ENCODE measurements around the gene ZNF524. TPM values are rescaled to one million over a fixed set of nuclear protein-coding genes. Genes with fewer than 3 reads are reported as not detected.

ZNF524 gene
- total and polyA plus RNA-seq, 9 of the 15 experiments (the other 6 are each of a cell fraction or from before 2014, with no cell fraction given), result 0.08 to 15.6 (median 2.9) TPM

DNA sequence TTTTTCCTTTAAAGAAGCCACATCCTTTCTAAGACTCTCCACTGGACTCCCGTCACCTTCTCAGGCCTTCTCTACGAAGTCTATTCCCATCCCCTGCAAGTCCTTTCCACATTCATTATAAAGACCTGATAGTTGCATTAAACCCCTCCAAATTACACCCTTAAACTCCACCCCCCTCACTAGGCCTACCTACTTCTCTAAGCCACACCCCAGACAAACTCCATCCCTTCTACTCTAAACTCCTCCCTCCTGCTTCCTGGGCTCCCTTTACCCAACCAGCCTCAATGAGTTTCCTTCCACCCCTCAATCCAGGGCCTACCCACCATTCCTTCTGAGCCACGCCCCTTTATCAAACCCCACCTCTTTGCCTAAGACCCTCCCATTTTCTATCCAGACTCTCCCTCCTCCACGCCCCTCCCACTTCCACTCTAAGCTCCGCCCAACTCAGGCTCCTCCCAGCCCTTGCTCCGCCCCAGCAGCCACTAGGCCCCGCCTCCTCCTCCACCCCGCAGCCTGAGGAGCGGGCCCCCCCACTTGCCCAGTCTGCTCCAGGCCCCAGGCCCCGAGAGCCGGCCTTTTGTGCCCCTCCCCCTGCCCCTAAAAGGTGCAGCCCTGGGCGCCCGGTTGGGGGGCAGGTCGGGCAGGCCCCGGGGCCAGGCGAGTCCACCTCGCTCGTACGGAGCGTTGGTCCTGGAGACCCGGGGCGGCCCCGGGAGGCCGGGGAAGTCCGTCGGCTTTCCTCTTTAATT, 1.2 kb upstream of the ZNF524 start (continued):
- no peak for TF ChIP-seq E2F3 (CRISPR knock-in tag; IDR thresholded peaks at IDR 0.05)
- TF ChIP-seq THRAP3 (IDR thresholded peaks at IDR 0.05; ENCODE audit: borderline replicate concordance), result no peak
- TF ChIP-seq, protein P1, sequence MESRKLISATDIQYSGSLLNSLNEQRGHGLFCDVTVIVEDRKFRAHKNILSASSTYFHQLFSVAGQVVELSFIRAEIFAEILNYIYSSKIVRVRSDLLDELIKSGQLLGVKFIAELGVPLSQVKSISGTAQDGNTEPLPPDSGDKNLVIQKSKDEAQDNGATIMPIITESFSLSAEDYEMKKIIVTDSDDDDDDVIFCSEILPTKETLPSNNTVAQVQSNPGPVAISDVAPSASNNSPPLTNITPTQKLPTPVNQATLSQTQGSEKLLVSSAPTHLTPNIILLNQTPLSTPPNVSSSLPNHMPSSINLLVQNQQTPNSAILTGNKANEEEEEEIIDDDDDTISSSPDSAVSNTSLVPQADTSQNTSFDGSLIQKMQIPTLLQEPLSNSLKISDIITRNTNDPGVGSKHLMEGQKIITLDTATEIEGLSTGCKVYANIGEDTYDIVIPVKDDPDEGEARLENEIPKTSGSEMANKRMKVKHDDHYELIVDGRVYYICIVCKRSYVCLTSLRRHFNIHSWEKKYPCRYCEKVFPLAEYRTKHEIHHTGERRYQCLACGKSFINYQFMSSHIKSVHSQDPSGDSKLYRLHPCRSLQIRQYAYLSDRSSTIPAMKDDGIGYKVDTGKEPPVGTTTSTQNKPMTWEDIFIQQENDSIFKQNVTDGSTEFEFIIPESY (CRISPR knock-in tag; IDR thresholded peaks at IDR 0.05), result no peak
- no peak for TF ChIP-seq ZNF239 (CRISPR knock-in tag; IDR thresholded peaks at IDR 0.05)
- TF ChIP-seq ZBTB7A (IDR thresholded peaks at IDR 0.05; ENCODE audit: borderline replicate concordance, control insufficient read depth, low read depth, low read length), result 0 out of 2 replicates have a peak, but pooled peaks have one; percentile 48
- peak; percentile 67; the same call in 1 of the 2 replicates for TF ChIP-seq SOX6 (IDR thresholded peaks at IDR 0.05)
- peak; percentile 59 for TF ChIP-seq CXXC5 (CRISPR knock-in tag; IDR thresholded peaks at IDR 0.05)
- no peak for TF ChIP-seq CCAR2 (IDR thresholded peaks at IDR 0.05; ENCODE audit: low read depth, low read length)
- TF ChIP-seq, protein P2, sequence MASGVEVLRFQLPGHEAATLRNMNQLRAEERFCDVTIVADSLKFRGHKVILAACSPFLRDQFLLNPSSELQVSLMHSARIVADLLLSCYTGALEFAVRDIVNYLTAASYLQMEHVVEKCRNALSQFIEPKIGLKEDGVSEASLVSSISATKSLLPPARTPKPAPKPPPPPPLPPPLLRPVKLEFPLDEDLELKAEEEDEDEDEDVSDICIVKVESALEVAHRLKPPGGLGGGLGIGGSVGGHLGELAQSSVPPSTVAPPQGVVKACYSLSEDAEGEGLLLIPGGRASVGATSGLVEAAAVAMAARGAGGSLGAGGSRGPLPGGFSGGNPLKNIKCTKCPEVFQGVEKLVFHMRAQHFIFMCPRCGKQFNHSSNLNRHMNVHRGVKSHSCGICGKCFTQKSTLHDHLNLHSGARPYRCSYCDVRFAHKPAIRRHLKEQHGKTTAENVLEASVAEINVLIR (CRISPR knock-in tag; IDR thresholded peaks at IDR 0.05), result no peak
- 0 out of 2 replicates have a peak, but pooled peaks have one; percentile 28 for TF ChIP-seq PHTF2 (CRISPR knock-in tag; IDR thresholded peaks at IDR 0.05)
- no peak for TF ChIP-seq MYBL2 (IDR thresholded peaks at IDR 0.05; ENCODE audit: low read depth)
- no peak for TF ChIP-seq MYBL2 (CRISPR knock-in tag; IDR thresholded peaks at IDR 0.05; ENCODE audit: borderline replicate concordance)
- TF ChIP-seq MXI1 (IDR thresholded peaks at IDR 0.05; ENCODE audit: low read depth, low read length), result no peak
- TF ChIP-seq, protein P3, sequence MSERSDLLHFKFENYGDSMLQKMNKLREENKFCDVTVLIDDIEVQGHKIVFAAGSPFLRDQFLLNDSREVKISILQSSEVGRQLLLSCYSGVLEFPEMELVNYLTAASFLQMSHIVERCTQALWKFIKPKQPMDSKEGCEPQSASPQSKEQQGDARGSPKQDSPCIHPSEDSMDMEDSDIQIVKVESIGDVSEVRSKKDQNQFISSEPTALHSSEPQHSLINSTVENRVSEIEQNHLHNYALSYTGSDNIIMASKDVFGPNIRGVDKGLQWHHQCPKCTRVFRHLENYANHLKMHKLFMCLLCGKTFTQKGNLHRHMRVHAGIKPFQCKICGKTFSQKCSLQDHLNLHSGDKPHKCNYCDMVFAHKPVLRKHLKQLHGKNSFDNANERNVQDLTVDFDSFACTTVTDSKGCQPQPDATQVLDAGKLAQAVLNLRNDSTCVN (CRISPR knock-in tag; IDR thresholded peaks at IDR 0.05), result peak; percentile 81; the same call in 1 of the 2 replicates
- peak; percentile 70 for TF ChIP-seq HNRNPLL (IDR thresholded peaks at IDR 0.05; ENCODE audit: low read depth, low read length, poor library complexity, severe bottlenecking)
- 0 out of 2 replicates have a peak, but pooled peaks have one; percentile 13 for TF ChIP-seq L3MBTL2 (IDR thresholded peaks at IDR 0.05)
- no peak for TF ChIP-seq PRPF4 (IDR thresholded peaks at IDR 0.05; ENCODE audit: insufficient read depth, low read depth, low read length, poor library complexity, severe bottlenecking)
- TF ChIP-seq ARNT (IDR thresholded peaks at IDR 0.05), result 0 out of 4 replicates have a peak, but pooled peaks of 1 of the 2 experiments have one; percentile 30
- TF ChIP-seq, protein P4, sequence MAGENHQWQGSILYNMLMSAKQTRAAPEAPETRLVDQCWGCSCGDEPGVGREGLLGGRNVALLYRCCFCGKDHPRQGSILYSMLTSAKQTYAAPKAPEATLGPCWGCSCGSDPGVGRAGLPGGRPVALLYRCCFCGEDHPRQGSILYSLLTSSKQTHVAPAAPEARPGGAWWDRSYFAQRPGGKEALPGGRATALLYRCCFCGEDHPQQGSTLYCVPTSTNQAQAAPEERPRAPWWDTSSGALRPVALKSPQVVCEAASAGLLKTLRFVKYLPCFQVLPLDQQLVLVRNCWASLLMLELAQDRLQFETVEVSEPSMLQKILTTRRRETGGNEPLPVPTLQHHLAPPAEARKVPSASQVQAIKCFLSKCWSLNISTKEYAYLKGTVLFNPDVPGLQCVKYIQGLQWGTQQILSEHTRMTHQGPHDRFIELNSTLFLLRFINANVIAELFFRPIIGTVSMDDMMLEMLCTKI (IDR thresholded peaks at IDR 0.05; ENCODE audit: partially characterized antibody), result no peak
- no peak for TF ChIP-seq CHCHD3 (CRISPR knock-in tag; IDR thresholded peaks at IDR 0.05)
- TF ChIP-seq NRF1 (conservative IDR thresholded peaks at IDR 0.05 in 1 of 2, IDR thresholded peaks at IDR 0.05 in 1 of 2), result peak; percentile 73 to 78
